Astrocyte (in vitro differentiated cells and primary cell): ENCODE measurements around the gene NR3C1. TPM values are rescaled to one million over a fixed set of nuclear protein-coding genes. Genes with fewer than 3 reads are reported as not detected.
A peak's percentile ranks its signal among the peaks of the same experiment; 100 is the strongest.

ENCODE experiments used
- DNase-seq: peaks from one replicate; pipeline ENCODE4 v3.0.0-alpha.2; 2010; ENCODE audit warnings: low read depth
- FAIRE-seq: peaks from 2 replicates; lab custom pipeline; 2011; peaks lifted over from hg19 to GRCh38; lab: Jason Lieb, UNC
- H2AFZ ChIP-seq: 2 replicates; pipeline ENCODE4 v1.6.0; 2012; ENCODE audit warnings: low read depth, low read length, inconsistent platforms
- H3K27ac ChIP-seq: 2 replicates; pipeline ENCODE4 v1.5.1; 2011; ENCODE audit warnings: low read depth, low read length, inconsistent platforms
- H3K27me3 ChIP-seq: 2 replicates; pipeline ENCODE4 v1.6.0; 2011; ENCODE audit warnings: low read length, inconsistent platforms; ENCODE audit not compliant: insufficient read depth
- H3K36me3 ChIP-seq: 2 replicates; pipeline ENCODE4 v1.5.1; 2011; ENCODE audit warnings: low read length, inconsistent platforms; ENCODE audit not compliant: insufficient read depth
- H3K4me1 ChIP-seq: 2 replicates; pipeline ENCODE4 v1.5.1; 2011; ENCODE audit warnings: low read length, inconsistent platforms; ENCODE audit not compliant: insufficient read depth
- H3K4me2 ChIP-seq: 2 replicates; pipeline ENCODE4 v1.6.0; 2012; ENCODE audit warnings: low read length, inconsistent platforms
- H3K4me3 ChIP-seq: 2 replicates; pipeline ENCODE4 v1.5.1; 2011; ENCODE audit warnings: low read depth, mild to moderate bottlenecking, low read length, inconsistent platforms; ENCODE audit not compliant: insufficient read depth
- H3K79me2 ChIP-seq: 2 replicates; pipeline ENCODE4 v1.6.0; 2012; ENCODE audit warnings: mild to moderate bottlenecking, low read length, inconsistent platforms; ENCODE audit not compliant: insufficient read depth
- H3K9ac ChIP-seq: 2 replicates; pipeline ENCODE4 v1.6.0; 2012; ENCODE audit warnings: mild to moderate bottlenecking, low read length, inconsistent platforms
- H3K9me3 ChIP-seq: 2 replicates; pipeline ENCODE4 v1.5.1; 2012; ENCODE audit warnings: low read depth, mild to moderate bottlenecking, low read length, inconsistent platforms; ENCODE audit not compliant: insufficient read depth
- H4K20me1 ChIP-seq: 2 replicates; pipeline ENCODE4 v1.6.0; 2012; ENCODE audit warnings: low read length, inconsistent platforms; ENCODE audit not compliant: insufficient read depth
- H3K27ac Mint-ChIP-seq: one replicate; pipeline ENCODE4 v1.8.0; 2021; ENCODE audit warnings: mild to moderate bottlenecking, mixed read lengths; ENCODE audit not compliant: unreplicated experiment
- H3K27me3 Mint-ChIP-seq: one replicate; pipeline ENCODE4 v1.8.0; 2021; ENCODE audit warnings: low read depth, mixed read lengths; ENCODE audit not compliant: unreplicated experiment
- H3K36me3 Mint-ChIP-seq: one replicate; pipeline ENCODE4 v1.8.0; 2021; ENCODE audit warnings: low read depth, mixed read lengths; ENCODE audit not compliant: unreplicated experiment
- H3K4me1 Mint-ChIP-seq: one replicate; pipeline ENCODE4 v1.8.0; 2021; ENCODE audit warnings: low read depth, mixed read lengths; ENCODE audit not compliant: unreplicated experiment
- H3K4me3 Mint-ChIP-seq: one replicate; pipeline ENCODE4 v1.8.0; 2021; ENCODE audit warnings: mild to moderate bottlenecking, moderate library complexity, mixed read lengths; ENCODE audit not compliant: unreplicated experiment
- H3K9me3 Mint-ChIP-seq: one replicate; pipeline ENCODE4 v1.8.0; 2021; ENCODE audit warnings: mild to moderate bottlenecking, mixed read lengths; ENCODE audit not compliant: unreplicated experiment
- CTCF ChIP-seq: IDR thresholded peaks from 2 replicates; pipeline ENCODE4 v1.5.1; 2011; ENCODE audit warnings: low read depth, mild to moderate bottlenecking, inconsistent platforms, low read length, moderate library complexity; ENCODE audit not compliant: insufficient read depth
- EZH2 ChIP-seq: IDR thresholded peaks from 2 replicates; pipeline ENCODE4 v1.6.1; 2012; ENCODE audit warnings: mild to moderate bottlenecking, low read length, inconsistent platforms; ENCODE audit not compliant: insufficient read depth
- total RNA-seq: library from RNA; stranded (reverse); gene quantifications from 2 replicates; pipeline ENCODE4 v1.2.1, GENCODE V29; 2021

Gene NR3C1
- total RNA-seq, 1 donor from 2014 or later, result 35.4 TPM

GRCh38 chr5:143314659-143315058 lies 88.8 kb downstream of the NR3C1 start:
- no peak overlapping the region for H3K9ac ChIP-seq
- H3K27me3 ChIP-seq, result no peaks in the 10 kb centered on the region
- H3K4me1 Mint-ChIP-seq, result peaks cover 49% of the 10 kb centered on the region
- peak overlapping the region; percentile 43 for H3K4me2 ChIP-seq
- H3K36me3 Mint-ChIP-seq, result peaks cover 11% of the 10 kb centered on the region
- H3K27ac ChIP-seq, result peak overlapping the region; percentile 62
- FAIRE-seq (peak; percentile 80), DNase-seq (peak; percentile 95)
- no peaks in the 10 kb centered on the region for H3K27me3 Mint-ChIP-seq
- H2AFZ ChIP-seq, result no peak overlapping the region
- TF ChIP-seq CTCF (no peak), EZH2 (no peak)
- no peaks in the 10 kb centered on the region for H4K20me1 ChIP-seq
- peaks cover 36% of the 10 kb centered on the region for H3K4me1 ChIP-seq
- H3K27ac Mint-ChIP-seq, result peak overlapping the region; percentile 94
- H3K4me3 ChIP-seq, result no peak overlapping the region
- H3K9me3 ChIP-seq, result no peaks in the 10 kb centered on the region
- no peak overlapping the region for H3K4me3 Mint-ChIP-seq
- peaks cover 2% of the 10 kb centered on the region for H3K36me3 ChIP-seq
- H3K79me2 ChIP-seq, result peaks cover 52% of the 10 kb centered on the region
- no peaks in the 10 kb centered on the region for H3K9me3 Mint-ChIP-seq

GRCh38 chr5:143314099-143314498 lies 89.4 kb downstream of the NR3C1 start:
- peak overlapping the region; percentile 94 for H3K27ac Mint-ChIP-seq
- Histone ChIP-seq H3K4me2 (peak overlapping the region; percentile 43), H3K4me3 (no peak overlapping the region), H3K79me2 (peaks cover 46% of the 10 kb centered on the region), H3K9ac (peak overlapping the region; percentile 39), H3K36me3 (peaks cover 2% of the 10 kb centered on the region), H4K20me1 (no peaks in the 10 kb centered on the region), H3K27me3 (no peaks in the 10 kb centered on the region), H3K27ac (peak overlapping the region; percentile 62), H3K4me1 (peaks cover 36% of the 10 kb centered on the region), H2AFZ (no peak overlapping the region), H3K9me3 (no peaks in the 10 kb centered on the region)
- peaks cover 13% of the 10 kb centered on the region for H3K36me3 Mint-ChIP-seq
- H3K9me3 Mint-ChIP-seq, result no peaks in the 10 kb centered on the region
- FAIRE-seq, result no peak
- H3K4me3 Mint-ChIP-seq, result peak overlapping the region; percentile 24
- no peaks in the 10 kb centered on the region for H3K27me3 Mint-ChIP-seq
- H3K4me1 Mint-ChIP-seq, result peaks cover 49% of the 10 kb centered on the region
- DNase-seq, result no peak
- no peak for TF ChIP-seq EZH2
- TF ChIP-seq CTCF, result no peak

GRCh38 chr5:143313298-143313852 lies 90.1 kb downstream of the NR3C1 start:
- no peak overlapping the region for H3K4me3 Mint-ChIP-seq
- H3K4me1 ChIP-seq, result peaks cover 36% of the 10 kb centered on the region
- no peaks in the 10 kb centered on the region for H3K9me3 Mint-ChIP-seq
- no peak for DNase-seq
- peak overlapping the region; percentile 94 for H3K27ac Mint-ChIP-seq
- peaks cover 13% of the 10 kb centered on the region for H3K36me3 Mint-ChIP-seq
- no peak for TF ChIP-seq EZH2
- TF ChIP-seq CTCF, result no peak
- no peak overlapping the region for H3K4me2 ChIP-seq
- H3K27me3 Mint-ChIP-seq, result no peaks in the 10 kb centered on the region
- no peak for FAIRE-seq
- no peaks in the 10 kb centered on the region for H3K27me3 ChIP-seq
- peak overlapping the region; percentile 39 for H3K9ac ChIP-seq
- no peak overlapping the region for H3K4me3 ChIP-seq
- peaks cover 39% of the 10 kb centered on the region for H3K79me2 ChIP-seq
- peaks cover 2% of the 10 kb centered on the region for H3K36me3 ChIP-seq
- no peak overlapping the region for H2AFZ ChIP-seq
- H3K4me1 Mint-ChIP-seq, result peaks cover 48% of the 10 kb centered on the region
- H3K9me3 ChIP-seq, result no peaks in the 10 kb centered on the region
- no peaks in the 10 kb centered on the region for H4K20me1 ChIP-seq
- peak overlapping the region; percentile 62 for H3K27ac ChIP-seq
